22Rv1 (cell line): ENCODE measurements around the gene HACD4.

ENCODE experiments used
- CTCF ChIP-seq: fragments of 450-650 bp; IDR thresholded peaks from 2 replicates; pipeline ENCODE4 v1.5.1; 2017; ENCODE audit warnings: mild to moderate bottlenecking
- ZFX ChIP-seq: fragments of 450-650 bp; IDR thresholded peaks from 2 replicates; pipeline ENCODE4 v1.6.1; 2017; ENCODE audit warnings: antibody characterized with exemption, borderline replicate concordance

DNA sequence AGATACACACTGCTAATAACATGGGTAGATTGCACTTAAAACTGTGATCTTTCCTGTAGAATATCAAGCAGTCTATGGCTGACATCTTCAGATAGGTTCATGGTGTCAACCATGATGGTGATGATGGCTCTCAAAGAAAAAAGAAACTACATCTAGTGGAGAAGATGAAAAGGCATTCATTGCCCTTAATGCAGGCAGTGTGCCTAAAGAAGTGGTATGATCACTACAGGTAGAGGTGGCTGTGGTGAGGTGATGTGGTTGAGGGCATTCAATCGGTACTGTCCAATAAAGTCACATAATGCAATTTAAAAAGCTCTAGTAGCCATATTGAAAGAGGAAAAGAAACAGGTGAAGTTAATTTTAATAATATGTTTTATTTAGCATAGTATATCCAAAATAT, 49.4 kb upstream of the HACD4 start:
- TF ChIP-seq CTCF (no peak), ZFX (no peak)
